Thoracic aorta (tissue), 2 donors: Measurements from ENCODE around the gene CNTNAP2. TPM values are rescaled to one million over a fixed set of nuclear protein-coding genes. Genes with fewer than 3 reads are reported as not detected.
"Not testable (repeated sequence)": the region's sequence is repeated elsewhere in the genome, so short reads cannot be mapped to it uniquely, and the experiment has no call there.

Experiments
- ATAC-seq: fragments of 150-250 bp; one replicate; pipeline ENCODE4 v1.8.0; 2017; ENCODE audit warnings: low read depth; ENCODE audit not compliant: insufficient number of reproducible peaks, low FRiP score
- DNase-seq: peaks from one replicate; pipeline ENCODE4 v3.0.0-alpha.2; 2020; ENCODE audit warnings: low spot score
- H3K27ac ChIP-seq, 2 donors: fragments of 200-600 bp; sonication (generic); 1 replicate in 1 of 2; 2 replicates in 1 of 2; pipeline ENCODE4 v1.5.1; 2016; ENCODE audit warnings: mild to moderate bottlenecking in 2 of 2, moderate library complexity in 2 of 2
- H3K27me3 ChIP-seq: fragments of 200-600 bp; sonication (generic); replicated peaks from 2 replicates; pipeline ENCODE4 v1.6.0; 2016; ENCODE audit warnings: mild to moderate bottlenecking; ENCODE audit not compliant: insufficient read depth
- H3K36me3 ChIP-seq: fragments of 200-600 bp; sonication (generic); one replicate; pipeline ENCODE4 v1.5.1; 2016
- H3K4me1 ChIP-seq, 2 donors: fragments of 200-600 bp; sonication (generic); 1 replicate in 1 of 2; 2 replicates in 1 of 2; pipeline versions ENCODE4 v1.5.1 to v1.6.0; 2016; ENCODE audit warnings: low read depth in 2 of 2, mild to moderate bottlenecking in 1 of 2; ENCODE audit not compliant: control insufficient read depth in 1 of 2
- H3K4me3 ChIP-seq: fragments of 200-600 bp; sonication (generic); 2 replicates; pipeline ENCODE4 v1.5.1; 2016; ENCODE audit warnings: mild to moderate bottlenecking
- H3K9me3 ChIP-seq: fragments of 200-600 bp; sonication (generic); 2 replicates; pipeline ENCODE4 v1.5.1; 2016
- total RNA-seq, 2 donors: library from RNA; depleted of rRNA; stranded (reverse); fragments of >200 nt; gene quantifications; one replicate each; pipeline versions ENCODE4 v1.1.0 to v1.2.3, GENCODE V29; 2016
- TF ChIP-seq, protein P1 (sequence below): fragments of 200-600 bp; sonication (generic); IDR thresholded peaks from one replicate; pipeline ENCODE4 v1.5.1; 2019; ENCODE audit warnings: antibody characterized with exemption

CNTNAP2 gene
- total RNA-seq, 2 donors from 2014 or later = not detected

GRCh38 chr7:146176860-146177259 is 60.3 kb downstream of the CNTNAP2 start:
- ATAC-seq (no peak), DNase-seq (no peak)
- Histone ChIP-seq H3K4me3 (no peak overlapping the region), H3K9me3 (no peaks in the 10 kb centered on the region), H3K27ac (no peak overlapping the region), H3K27me3 (no peaks in the 10 kb centered on the region), H3K4me1 (no peaks in the 10 kb centered on the region), H3K36me3 (no peaks in the 10 kb centered on the region)
- TF ChIP-seq, protein P1, sequence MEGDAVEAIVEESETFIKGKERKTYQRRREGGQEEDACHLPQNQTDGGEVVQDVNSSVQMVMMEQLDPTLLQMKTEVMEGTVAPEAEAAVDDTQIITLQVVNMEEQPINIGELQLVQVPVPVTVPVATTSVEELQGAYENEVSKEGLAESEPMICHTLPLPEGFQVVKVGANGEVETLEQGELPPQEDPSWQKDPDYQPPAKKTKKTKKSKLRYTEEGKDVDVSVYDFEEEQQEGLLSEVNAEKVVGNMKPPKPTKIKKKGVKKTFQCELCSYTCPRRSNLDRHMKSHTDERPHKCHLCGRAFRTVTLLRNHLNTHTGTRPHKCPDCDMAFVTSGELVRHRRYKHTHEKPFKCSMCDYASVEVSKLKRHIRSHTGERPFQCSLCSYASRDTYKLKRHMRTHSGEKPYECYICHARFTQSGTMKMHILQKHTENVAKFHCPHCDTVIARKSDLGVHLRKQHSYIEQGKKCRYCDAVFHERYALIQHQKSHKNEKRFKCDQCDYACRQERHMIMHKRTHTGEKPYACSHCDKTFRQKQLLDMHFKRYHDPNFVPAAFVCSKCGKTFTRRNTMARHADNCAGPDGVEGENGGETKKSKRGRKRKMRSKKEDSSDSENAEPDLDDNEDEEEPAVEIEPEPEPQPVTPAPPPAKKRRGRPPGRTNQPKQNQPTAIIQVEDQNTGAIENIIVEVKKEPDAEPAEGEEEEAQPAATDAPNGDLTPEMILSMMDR = no peak

- no peak for DNase-seq
- Histone ChIP-seq H3K4me3 (no peak overlapping the region), H3K9me3 (no peaks in the 10 kb centered on the region), H3K27me3 (no peaks in the 10 kb centered on the region), H3K4me1 (no peaks in the 10 kb centered on the region), H3K36me3 (no peaks in the 10 kb centered on the region), H3K27ac (no peak overlapping the region)
- ATAC-seq = no peak
- TF ChIP-seq, protein P1 = no peak
These were observed 60.7 kb downstream of the CNTNAP2 start for GRCh38 chr7:146177301-146177700.

- Histone ChIP-seq H3K36me3 (no peaks in the 10 kb centered on the region), H3K9me3 (no peaks in the 10 kb centered on the region), H3K4me1 (no peaks in the 10 kb centered on the region), H3K4me3 (no peak overlapping the region), H3K27me3 (no peaks in the 10 kb centered on the region), H3K27ac (no peak overlapping the region)
- TF ChIP-seq, protein P1 = no peak
- no peak for ATAC-seq
- no peak for DNase-seq
These were observed 69.2 kb downstream of the CNTNAP2 start for GRCh38 chr7:146185844-146186243.

GRCh38 chr7:146191428-146191827 is 74.8 kb downstream of the CNTNAP2 start:
- H3K4me1 ChIP-seq, H3K27ac ChIP-seq, H3K4me3 ChIP-seq, ATAC-seq, H3K27me3 ChIP-seq, H3K36me3 ChIP-seq, H3K9me3 ChIP-seq, DNase-seq: not testable (repeated sequence)

DNA sequence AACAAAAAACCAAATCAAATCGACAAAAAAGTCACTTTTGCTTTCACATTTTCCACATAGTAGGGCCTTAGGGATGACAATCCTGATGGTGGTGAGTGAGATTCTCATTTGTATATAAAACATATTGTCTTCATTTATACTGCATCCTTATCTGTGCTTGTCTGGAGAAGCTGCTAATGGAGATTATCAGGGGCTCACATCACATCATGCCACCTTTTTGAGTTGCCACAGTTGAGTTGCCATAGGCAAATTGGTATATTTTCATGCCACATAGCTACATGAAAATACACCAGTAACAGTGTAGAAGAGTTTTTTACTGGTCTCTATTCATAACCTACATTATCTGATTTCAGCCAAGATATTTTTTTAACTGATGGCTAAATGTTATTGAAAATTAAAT is 85.3 kb downstream of the CNTNAP2 start:
- Histone ChIP-seq H3K4me1 (no peaks in the 10 kb centered on the region), H3K4me3 (no peak overlapping the region), H3K27me3 (no peaks in the 10 kb centered on the region), H3K36me3 (no peaks in the 10 kb centered on the region), H3K9me3 (no peaks in the 10 kb centered on the region), H3K27ac (no peak overlapping the region)
- TF ChIP-seq, protein P1 = no peak
- no peak for DNase-seq
- ATAC-seq = no peak

DNA sequence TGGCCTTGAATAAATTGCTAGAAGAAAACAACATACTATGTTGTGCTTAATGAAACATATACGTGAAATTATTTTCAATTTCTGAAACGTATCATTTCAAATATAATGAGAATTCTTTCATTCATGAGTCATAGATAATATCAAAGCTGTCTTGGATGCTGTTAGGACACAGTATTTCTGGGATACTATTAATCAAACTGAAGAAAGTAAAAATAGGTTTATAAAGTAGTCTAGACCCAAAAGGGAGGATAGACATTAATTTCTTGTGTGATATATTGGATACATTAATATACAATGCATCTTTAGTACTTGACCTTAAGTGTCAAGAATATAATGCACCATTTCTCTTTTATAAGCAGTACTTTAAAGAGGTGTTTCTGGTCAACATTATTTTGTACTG is 89.7 kb downstream of the CNTNAP2 start:
- no peaks in the 10 kb centered on the region for H3K9me3 ChIP-seq
- TF ChIP-seq, protein P1 = no peak
- DNase-seq (no peak), ATAC-seq (no peak)
- H3K36me3 ChIP-seq = no peaks in the 10 kb centered on the region
- no peaks in the 10 kb centered on the region for H3K27me3 ChIP-seq
- H3K4me1 ChIP-seq = no peaks in the 10 kb centered on the region
- H3K27ac ChIP-seq = no peak overlapping the region
- no peak overlapping the region for H3K4me3 ChIP-seq
